Activated naive CD8-positive, alpha-beta T cell treated with anti-CD3 and anti-CD28 coated beads, Interleukin-2, amount 50 U/mL, for 24 hours (primary cell): ENCODE measurements around the gene GRID1.

Experiments
- ATAC-seq: fragments of 150-1000 bp; cut with Tn5 transposase; one replicate; pipeline ENCODE4 v1.10.0; 2021
- DNase-seq: peaks from one replicate; pipeline ENCODE4 v3.0.0; 2021
- H3K27ac Mint-ChIP-seq: one replicate; pipeline ENCODE4 v1.8.0; 2021; ENCODE audit warnings: mild to moderate bottlenecking, mixed read lengths
- H3K27me3 Mint-ChIP-seq: one replicate; pipeline ENCODE4 v1.8.0; 2021; ENCODE audit warnings: mixed read lengths
- H3K36me3 Mint-ChIP-seq: one replicate; pipeline ENCODE4 v1.8.0; 2021; ENCODE audit warnings: low read depth, mixed read lengths
- H3K4me1 Mint-ChIP-seq: one replicate; pipeline ENCODE4 v1.8.0; 2021; ENCODE audit warnings: mixed read lengths
- H3K4me3 Mint-ChIP-seq: one replicate; pipeline ENCODE4 v1.8.0; 2021; ENCODE audit warnings: mild to moderate bottlenecking, moderate library complexity, mixed read lengths
- H3K9me3 Mint-ChIP-seq: one replicate; pipeline ENCODE4 v1.8.0; 2021; ENCODE audit warnings: mixed read lengths

Gene GRID1

DNA sequence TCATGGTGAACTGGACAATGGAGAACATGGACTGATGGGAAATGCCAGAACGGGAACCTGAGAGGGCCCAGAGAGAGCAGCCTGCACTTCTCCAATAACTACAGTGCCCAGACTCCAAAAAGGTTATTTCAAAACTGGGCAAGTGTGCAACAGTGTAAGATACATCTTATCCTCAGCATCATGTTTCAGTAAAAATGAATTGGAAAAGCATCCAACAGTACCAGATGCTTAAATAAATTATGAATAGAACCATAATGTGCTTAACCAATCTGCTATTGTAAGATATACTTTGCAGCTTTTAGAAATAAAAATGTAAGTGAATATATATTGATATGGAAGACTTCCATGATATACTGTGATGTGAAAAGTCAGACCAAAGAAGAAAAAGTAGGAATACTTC lies 303.3 kb downstream of the GRID1 start:
- H3K27me3 Mint-ChIP-seq, result peaks cover 12% of the 10 kb centered on the region
- DNase-seq (no peak), ATAC-seq (no peak)
- H3K27ac Mint-ChIP-seq, result no peak overlapping the region
- no peak overlapping the region for H3K4me3 Mint-ChIP-seq
- no peaks in the 10 kb centered on the region for H3K4me1 Mint-ChIP-seq
- no peaks in the 10 kb centered on the region for H3K9me3 Mint-ChIP-seq
- H3K36me3 Mint-ChIP-seq, result no peaks in the 10 kb centered on the region

DNA sequence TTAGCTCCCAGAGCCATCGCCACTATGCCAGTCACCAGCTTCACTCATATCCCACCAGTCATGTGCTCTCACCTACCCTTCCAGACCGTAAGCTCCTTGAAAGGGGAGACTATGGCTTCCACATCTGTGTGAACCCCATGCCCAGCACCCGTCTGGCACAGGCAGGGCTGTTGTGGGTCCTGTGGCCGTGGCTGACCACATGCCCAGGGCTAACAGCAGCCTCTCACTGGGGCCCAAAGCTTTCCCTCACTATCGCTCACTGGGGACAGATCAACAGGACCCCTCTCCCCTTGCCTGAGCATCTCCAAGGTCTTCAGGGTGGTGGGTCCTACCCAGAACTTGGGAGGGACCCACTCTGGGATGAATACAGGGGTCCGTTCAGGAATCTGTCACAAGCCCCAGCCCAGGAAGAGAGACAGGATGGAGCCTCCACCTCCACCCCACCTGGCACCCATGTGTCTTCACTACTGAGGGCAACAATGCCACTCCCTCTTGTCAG lies 303.9 kb downstream of the GRID1 start:
- no peak for DNase-seq
- H3K4me1 Mint-ChIP-seq, result no peaks in the 10 kb centered on the region
- no peaks in the 10 kb centered on the region for H3K36me3 Mint-ChIP-seq
- H3K4me3 Mint-ChIP-seq, result no peak overlapping the region
- ATAC-seq, result no peak
- no peaks in the 10 kb centered on the region for H3K9me3 Mint-ChIP-seq
- H3K27ac Mint-ChIP-seq, result no peak overlapping the region
- H3K27me3 Mint-ChIP-seq, result peaks cover 14% of the 10 kb centered on the region

DNA sequence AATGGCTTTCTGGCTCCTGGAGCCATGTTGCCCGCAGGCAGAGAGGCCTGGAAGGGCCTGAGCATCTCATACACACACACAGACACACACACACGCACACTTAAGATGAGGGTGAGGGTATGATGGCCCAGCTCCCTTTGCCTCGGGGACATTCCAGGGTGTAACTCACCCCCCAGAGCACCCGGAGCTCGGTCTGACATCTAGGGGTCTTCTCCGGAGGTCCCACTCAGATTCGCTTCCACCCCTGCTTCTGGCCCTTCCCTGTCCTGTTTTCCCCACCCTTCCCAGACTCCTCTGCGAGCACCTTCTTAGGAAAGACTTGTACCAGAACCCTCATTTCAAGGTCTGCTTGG lies 304.4 kb downstream of the GRID1 start:
- H3K9me3 Mint-ChIP-seq, result no peaks in the 10 kb centered on the region
- H3K4me3 Mint-ChIP-seq, result no peak overlapping the region
- H3K36me3 Mint-ChIP-seq, result no peaks in the 10 kb centered on the region
- no peak for DNase-seq
- H3K27me3 Mint-ChIP-seq, result peaks cover 17% of the 10 kb centered on the region
- no peak overlapping the region for H3K27ac Mint-ChIP-seq
- no peak for ATAC-seq
- H3K4me1 Mint-ChIP-seq, result no peaks in the 10 kb centered on the region

DNA sequence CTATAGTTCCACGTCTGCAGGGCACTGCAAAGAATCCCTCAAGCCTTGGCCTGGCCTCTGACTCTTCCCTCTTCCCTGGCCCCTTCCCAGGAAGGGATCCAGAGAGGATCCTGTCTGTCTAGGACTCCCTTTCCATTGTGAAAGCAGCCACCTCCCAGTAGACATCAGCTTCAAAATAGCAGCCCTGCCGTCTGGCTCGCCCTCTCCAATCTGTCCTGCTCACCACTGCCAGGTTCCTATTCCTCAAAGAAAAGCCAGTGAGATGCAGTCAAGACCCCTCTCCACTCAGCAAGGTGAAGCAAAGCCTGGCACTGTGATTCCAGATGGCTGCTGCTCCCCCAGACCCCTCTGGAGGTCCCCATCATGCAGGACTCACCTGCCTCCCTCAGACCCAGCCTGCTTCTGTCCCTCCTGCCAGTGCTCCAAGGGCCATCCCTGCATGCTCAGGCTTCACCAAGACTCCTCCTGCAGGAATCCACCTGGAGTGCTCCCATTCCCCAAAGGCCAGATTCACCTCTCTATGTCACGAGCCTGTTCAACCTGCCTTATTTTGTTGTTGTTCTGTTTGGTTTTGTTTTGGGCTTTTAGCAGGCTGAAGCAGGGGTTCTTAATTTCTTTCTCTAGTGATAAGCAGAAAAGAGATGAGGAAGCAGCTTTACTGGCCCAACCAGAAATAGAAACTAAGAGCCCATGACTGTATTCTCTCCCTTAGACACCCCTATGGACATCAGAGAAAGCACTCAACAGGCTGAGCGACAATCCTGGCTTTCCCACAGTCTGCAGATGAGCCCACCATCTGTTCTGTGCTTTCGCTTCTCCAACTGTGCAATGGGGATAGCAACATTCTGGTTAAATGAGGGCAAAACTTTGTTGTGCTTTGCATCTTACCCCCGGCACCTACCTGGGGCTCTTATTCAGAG lies 305.1 kb downstream of the GRID1 start:
- no peaks in the 10 kb centered on the region for H3K36me3 Mint-ChIP-seq
- H3K9me3 Mint-ChIP-seq, result no peaks in the 10 kb centered on the region

DNA sequence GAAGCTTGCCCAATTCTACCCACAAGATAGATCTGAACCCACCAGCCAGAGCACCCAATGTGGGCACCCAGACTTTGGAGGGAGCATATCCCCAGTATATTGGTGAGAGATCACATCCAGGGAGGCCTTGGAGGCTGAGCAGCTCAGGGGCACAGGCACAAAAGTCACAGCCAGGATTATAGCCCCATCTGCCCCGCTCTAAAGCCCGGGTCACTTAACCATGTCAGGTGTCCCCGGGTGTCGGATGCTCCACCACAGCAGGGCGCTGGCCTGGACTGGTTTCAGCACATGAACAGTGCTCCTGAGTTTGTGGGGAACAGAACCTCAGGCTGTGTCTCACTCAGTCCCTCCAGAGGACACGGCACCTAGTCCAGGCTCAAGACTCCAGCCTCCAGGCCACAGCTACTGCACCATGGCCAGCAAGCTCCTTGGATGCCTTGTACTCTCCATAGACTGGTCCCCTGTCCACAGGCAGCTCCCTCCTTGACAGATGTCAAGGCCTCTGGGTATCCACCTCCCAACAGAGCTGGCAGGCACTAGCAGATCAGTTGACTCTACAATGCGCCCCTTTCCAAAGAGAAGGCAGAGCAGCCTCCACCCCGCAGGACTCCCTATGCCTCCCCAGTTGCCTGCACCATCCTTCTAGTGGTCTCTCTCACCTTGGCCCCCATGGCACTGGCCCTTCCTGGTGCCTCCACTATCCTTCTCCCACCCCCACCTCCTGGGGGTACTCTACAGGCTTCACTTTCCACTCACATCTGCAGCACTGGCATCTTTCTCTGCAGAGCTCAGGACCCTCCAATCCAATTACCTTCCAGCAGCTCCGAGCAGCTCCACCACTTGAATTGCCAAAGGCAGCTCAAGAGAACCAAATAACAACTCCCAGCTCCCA lies 306.0 kb downstream of the GRID1 start:
- H3K27me3 Mint-ChIP-seq, result peaks cover 20% of the 10 kb centered on the region
- ATAC-seq, result no peak
- H3K27ac Mint-ChIP-seq, result no peak overlapping the region
- no peaks in the 10 kb centered on the region for H3K36me3 Mint-ChIP-seq
- no peak for DNase-seq
- H3K4me1 Mint-ChIP-seq, result no peaks in the 10 kb centered on the region
- H3K4me3 Mint-ChIP-seq, result no peak overlapping the region
- H3K9me3 Mint-ChIP-seq, result no peaks in the 10 kb centered on the region

More for the DNA sequence above, 305.1 kb downstream of the GRID1 start:
- ATAC-seq (no peak), DNase-seq (no peak)
- peaks cover 17% of the 10 kb centered on the region for H3K27me3 Mint-ChIP-seq
- no peaks in the 10 kb centered on the region for H3K4me1 Mint-ChIP-seq
- no peak overlapping the region for H3K4me3 Mint-ChIP-seq
- H3K27ac Mint-ChIP-seq, result no peak overlapping the region

DNA sequence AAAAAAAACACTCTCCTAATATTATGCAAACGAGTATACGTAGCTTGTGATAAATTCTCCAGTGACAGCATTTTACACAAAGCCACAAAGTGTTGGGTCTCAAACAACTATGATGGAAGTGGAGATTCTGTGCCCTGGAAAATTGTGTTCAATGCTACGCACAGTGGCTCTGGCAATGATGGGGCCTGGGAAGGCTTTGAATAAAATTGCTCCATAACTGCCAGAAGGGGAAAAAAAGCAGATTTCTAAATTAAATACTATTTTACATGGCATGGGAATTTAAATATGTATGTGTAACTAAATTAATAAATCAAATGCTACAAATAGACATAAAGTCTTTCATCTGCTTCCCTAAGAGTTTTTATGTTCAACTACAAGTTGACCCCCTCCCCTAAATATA lies 306.7 kb downstream of the GRID1 start:
- Mint-ChIP-seq H3K27me3 (peaks cover 18% of the 10 kb centered on the region), H3K27ac (no peak overlapping the region), H3K4me1 (no peaks in the 10 kb centered on the region), H3K36me3 (no peaks in the 10 kb centered on the region), H3K9me3 (no peaks in the 10 kb centered on the region), H3K4me3 (no peak overlapping the region)
- no peak for ATAC-seq
- no peak for DNase-seq

DNA sequence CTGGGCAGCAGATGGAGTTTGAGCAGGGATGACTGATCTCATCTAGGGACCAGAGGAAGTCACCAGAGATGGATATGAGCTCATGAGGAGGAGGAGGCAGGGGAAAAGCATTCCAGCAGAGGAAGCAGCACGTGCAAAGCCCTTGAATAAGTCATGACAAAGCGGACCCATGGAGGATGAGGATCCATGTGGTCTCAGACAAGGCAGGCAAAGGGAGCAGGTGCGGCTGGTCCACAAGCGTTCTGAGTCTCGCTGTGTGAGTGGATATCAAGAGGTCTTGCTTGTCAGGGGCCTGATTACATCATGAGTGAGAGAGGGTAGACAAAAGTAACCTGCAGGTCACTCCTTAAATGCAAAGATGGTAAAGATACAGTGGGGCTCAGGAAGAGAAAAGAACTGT lies 307.6 kb downstream of the GRID1 start:
- Mint-ChIP-seq H3K4me1 (no peaks in the 10 kb centered on the region), H3K4me3 (no peak overlapping the region), H3K27me3 (peaks cover 17% of the 10 kb centered on the region), H3K36me3 (no peaks in the 10 kb centered on the region), H3K27ac (no peak overlapping the region), H3K9me3 (no peaks in the 10 kb centered on the region)
- ATAC-seq (no peak), DNase-seq (no peak)

DNA sequence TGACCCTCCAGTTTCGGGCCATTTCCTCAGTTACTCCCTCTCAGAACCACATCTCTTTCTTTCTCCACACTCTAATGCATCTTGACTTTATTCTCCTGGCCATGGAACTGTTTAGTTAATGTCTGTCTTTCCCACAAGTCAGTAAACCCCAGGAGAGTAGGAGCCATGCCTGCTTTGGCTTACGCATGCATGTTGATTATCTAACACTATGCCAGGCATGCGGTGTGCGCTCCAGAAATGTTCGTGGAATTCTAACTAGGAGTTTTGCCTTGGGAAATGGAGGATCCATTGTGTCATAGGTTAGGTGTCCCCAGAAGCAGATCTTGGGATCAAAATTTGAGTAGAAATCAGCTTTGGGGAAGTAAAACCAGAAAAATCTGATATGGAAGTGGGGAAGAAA lies 308.9 kb downstream of the GRID1 start:
- Mint-ChIP-seq H3K4me3 (no peak overlapping the region), H3K4me1 (no peaks in the 10 kb centered on the region), H3K27me3 (peaks cover 17% of the 10 kb centered on the region), H3K9me3 (no peaks in the 10 kb centered on the region), H3K27ac (no peak overlapping the region), H3K36me3 (no peaks in the 10 kb centered on the region)
- DNase-seq, result no peak
- no peak for ATAC-seq

DNA sequence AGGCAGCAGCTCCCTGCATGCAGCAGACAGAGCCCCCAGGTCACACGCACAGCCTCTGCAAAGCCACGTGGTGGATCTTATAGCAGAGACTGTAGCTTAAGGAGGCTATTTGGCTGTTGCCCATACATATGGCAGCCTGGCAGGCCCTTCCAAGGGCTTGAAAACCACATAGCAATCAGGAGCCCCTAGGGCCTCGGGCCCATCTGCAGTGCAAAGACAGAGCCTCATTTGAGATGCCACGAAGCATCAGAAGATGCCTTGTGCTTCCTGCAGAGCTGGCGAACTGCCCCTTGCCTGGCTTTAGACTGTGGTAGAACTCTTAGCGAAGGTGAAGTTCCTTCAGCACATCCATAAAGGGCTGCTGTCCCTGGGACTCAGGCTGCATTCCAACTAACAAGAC lies 309.9 kb downstream of the GRID1 start:
- H3K36me3 Mint-ChIP-seq, result no peaks in the 10 kb centered on the region
- no peaks in the 10 kb centered on the region for H3K9me3 Mint-ChIP-seq
- ATAC-seq (no peak), DNase-seq (no peak)
- H3K27me3 Mint-ChIP-seq, result peaks cover 21% of the 10 kb centered on the region
- H3K4me1 Mint-ChIP-seq, result no peaks in the 10 kb centered on the region
- H3K4me3 Mint-ChIP-seq, result no peak overlapping the region
- no peak overlapping the region for H3K27ac Mint-ChIP-seq

DNA sequence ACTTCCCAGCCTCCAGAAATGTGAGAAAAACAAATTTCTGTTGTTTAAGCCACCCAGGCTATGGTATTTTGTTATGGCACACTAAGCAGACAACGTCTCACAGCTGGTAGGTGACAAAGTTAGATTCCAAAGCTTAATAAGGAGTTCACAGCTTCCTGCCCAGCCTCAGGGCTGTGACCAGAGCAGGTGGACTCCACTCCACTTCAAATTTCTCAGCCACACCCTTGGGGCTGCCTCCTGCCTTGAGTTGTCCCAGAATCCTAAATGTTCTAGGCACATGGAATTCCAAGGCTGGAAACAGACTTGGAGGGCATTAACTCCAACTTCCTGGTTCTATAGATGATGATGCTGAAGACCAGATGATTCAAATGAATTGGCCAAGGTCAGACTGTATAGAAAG lies 310.7 kb downstream of the GRID1 start:
- ATAC-seq (no peak), DNase-seq (no peak)
- H3K27ac Mint-ChIP-seq, result no peak overlapping the region
- no peaks in the 10 kb centered on the region for H3K9me3 Mint-ChIP-seq
- H3K27me3 Mint-ChIP-seq, result peaks cover 19% of the 10 kb centered on the region
- H3K4me3 Mint-ChIP-seq, result no peak overlapping the region
- H3K36me3 Mint-ChIP-seq, result no peaks in the 10 kb centered on the region
- no peaks in the 10 kb centered on the region for H3K4me1 Mint-ChIP-seq

DNA sequence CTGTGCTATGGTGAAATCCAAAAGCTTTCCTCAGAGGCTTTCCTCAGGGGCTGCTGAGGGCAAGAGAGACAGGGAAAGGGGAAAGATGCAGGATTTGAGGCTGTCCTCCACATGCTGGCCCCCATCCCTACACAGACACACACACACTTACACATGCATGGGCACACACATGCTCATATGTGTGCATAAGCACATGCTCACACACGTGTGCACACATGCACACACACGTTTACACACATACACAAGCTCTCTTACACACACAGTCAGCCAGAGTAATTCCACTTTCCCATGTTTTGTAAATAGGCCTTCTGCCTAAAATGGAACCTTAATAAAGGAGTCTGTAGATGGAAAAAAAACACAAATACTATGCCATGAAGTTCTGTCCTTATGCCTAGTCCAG lies 312.9 kb downstream of the GRID1 start:
- no peaks in the 10 kb centered on the region for H3K4me1 Mint-ChIP-seq

DNA sequence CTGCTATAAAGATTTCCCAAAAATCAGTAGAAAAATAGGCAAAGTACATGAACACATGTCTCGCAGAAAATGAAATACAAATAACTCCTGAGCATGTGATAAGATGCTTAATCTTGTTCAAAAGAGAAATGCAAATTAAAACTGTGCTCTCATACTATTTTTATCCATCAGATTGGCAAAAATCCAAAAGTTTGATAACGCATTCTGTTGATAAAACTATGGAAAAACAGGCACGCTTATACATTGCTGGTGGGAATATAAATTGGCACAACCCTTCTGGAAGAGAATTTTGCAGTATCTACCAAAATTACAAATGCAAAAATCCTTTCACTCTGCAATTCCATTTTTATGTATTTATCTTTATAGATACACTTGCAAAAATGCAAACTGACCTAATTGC lies 315.0 kb downstream of the GRID1 start:
- H3K9me3 Mint-ChIP-seq, result no peaks in the 10 kb centered on the region
- peaks cover 18% of the 10 kb centered on the region for H3K4me1 Mint-ChIP-seq
- H3K27ac Mint-ChIP-seq, result no peak overlapping the region
- H3K4me3 Mint-ChIP-seq, result no peak overlapping the region
- H3K36me3 Mint-ChIP-seq, result no peaks in the 10 kb centered on the region
- ATAC-seq, result no peak
- no peak for DNase-seq
- H3K27me3 Mint-ChIP-seq, result peaks cover 18% of the 10 kb centered on the region

More for the DNA sequence above, 312.9 kb downstream of the GRID1 start:
- H3K36me3 Mint-ChIP-seq, result no peaks in the 10 kb centered on the region
- H3K27me3 Mint-ChIP-seq, result peaks cover 25% of the 10 kb centered on the region
- no peaks in the 10 kb centered on the region for H3K9me3 Mint-ChIP-seq
- H3K4me3 Mint-ChIP-seq, result no peak overlapping the region
- no peak for ATAC-seq
- H3K27ac Mint-ChIP-seq, result no peak overlapping the region
- DNase-seq, result no peak

DNA sequence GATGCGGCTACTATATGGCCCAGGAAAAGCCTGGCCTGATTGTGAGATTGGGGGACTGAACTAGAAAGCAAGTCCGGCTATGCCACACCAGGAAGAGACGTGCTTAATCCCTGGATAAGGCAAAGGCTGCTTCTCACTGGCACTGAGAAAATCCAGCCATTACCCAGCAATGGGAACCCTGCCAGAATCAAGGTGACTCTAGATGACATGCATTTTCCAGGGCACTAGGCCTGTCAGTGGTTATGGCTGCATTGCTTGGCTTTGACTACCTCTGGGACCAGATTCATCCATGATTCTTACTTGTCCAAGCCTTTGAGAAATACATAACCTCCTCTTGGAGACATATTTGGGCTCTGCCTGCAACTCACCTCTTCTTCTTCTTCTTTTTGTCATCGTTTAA lies 317.2 kb downstream of the GRID1 start:
- no peak for ATAC-seq
- peaks cover 27% of the 10 kb centered on the region for H3K27me3 Mint-ChIP-seq
- peaks cover 25% of the 10 kb centered on the region for H3K4me1 Mint-ChIP-seq
- no peaks in the 10 kb centered on the region for H3K9me3 Mint-ChIP-seq
- DNase-seq, result no peak
- H3K4me3 Mint-ChIP-seq, result no peak overlapping the region
- no peaks in the 10 kb centered on the region for H3K36me3 Mint-ChIP-seq
- H3K27ac Mint-ChIP-seq, result no peak overlapping the region

DNA sequence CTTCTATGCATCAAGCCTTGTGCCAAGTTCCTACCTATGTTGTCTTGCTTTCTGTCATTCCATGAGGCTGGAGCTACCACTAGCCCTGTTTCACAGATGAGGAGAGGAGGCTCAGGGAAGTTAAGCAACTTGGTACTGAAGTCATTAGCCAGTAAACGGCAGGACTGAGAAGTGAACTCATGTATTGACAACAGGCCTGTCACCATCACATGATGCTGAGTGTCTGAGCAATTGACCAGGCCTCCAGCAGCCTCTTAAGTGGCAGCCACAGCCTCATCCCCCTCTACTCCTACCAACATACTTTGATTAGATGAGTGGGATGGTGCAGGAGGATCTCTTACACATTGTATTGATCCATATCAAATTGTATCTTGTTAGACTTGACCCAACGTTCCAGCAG lies 317.6 kb downstream of the GRID1 start:
- peaks cover 25% of the 10 kb centered on the region for H3K4me1 Mint-ChIP-seq
- ATAC-seq (no peak), DNase-seq (no peak)
- H3K36me3 Mint-ChIP-seq, result no peaks in the 10 kb centered on the region
- no peak overlapping the region for H3K4me3 Mint-ChIP-seq
- H3K9me3 Mint-ChIP-seq, result no peaks in the 10 kb centered on the region
- H3K27me3 Mint-ChIP-seq, result peaks cover 31% of the 10 kb centered on the region
- no peak overlapping the region for H3K27ac Mint-ChIP-seq

DNA sequence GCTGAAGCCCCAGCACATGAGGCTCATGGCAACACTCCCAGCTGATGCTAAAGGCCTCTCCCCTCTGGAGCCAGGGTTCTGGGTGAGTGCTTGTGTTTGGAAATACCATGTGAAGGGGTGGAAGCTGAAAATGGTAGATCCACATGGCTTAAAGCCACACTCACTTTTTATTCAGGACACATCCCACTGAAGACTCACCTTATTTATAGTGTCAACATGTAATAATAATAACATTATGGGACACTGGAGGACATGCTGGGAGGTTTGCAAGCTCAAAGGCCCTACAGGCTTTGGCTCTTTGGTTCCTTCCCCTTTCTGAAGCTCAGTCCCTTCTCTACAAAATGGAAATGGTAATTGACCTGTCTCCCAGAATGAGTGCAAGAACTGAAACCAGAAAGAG lies 318.0 kb downstream of the GRID1 start:
- Mint-ChIP-seq H3K27me3 (peaks cover 31% of the 10 kb centered on the region), H3K4me1 (peaks cover 25% of the 10 kb centered on the region), H3K36me3 (no peaks in the 10 kb centered on the region), H3K4me3 (no peak overlapping the region), H3K27ac (no peak overlapping the region), H3K9me3 (no peaks in the 10 kb centered on the region)
- ATAC-seq, result no peak
- no peak for DNase-seq
